Activated gamma-delta T cell (primary cell): ENCODE measurements around the gene GADL1.

ENCODE experiments used
- DNase-seq: peaks from one replicate; lab custom pipeline; 2025; lab: John Stamatoyannopoulos, UW

Gene GADL1

DNA sequence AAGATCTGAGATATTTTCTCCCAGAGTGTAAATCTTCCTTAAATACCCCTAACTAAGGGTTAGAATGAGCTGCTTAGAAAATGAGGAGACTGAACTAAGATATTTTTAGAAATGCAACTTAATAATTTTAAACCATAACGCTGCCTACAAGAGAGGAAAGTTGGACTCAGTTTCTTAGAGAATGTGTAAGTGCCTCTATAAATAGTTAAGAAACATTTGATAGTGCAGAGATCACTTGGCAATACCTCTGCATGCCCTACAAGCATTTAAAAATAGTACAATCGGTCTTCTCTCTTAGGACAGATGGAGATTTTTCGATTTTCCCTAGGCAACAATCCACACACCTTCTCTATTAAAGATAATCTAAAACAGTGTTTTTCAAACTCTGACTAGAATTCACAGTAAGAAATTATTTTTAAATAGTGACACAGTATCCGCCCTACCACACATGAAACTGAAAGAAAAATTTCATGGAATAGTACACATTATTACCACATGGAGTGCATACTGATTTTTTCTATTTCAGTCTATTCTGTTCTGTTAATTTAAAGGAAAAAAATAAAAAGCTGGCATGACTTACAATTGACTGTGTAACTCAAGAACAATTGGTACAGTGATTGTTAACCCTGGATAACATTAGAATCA lies 83.2 kb downstream of the GADL1 start:
- DNase-seq = no peak

DNA sequence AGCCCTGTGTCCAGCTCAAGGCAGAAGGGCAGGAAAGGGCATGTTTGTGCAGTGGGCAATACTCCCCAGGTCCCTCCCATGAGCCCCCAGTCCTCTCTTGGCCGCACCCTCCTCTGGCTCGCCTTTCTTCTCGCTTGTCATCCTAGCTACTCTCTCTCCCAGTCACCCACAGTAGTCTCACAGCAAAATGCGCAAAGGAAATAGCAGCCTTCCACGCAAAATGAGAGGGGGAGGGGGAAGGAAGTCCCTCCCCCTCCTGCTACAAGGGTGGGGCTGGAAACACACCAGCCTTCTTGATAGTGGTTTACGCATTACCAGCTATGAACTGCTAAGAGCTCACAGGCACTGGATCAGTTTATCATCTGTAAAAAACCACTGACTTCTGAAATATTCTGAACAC lies 83.8 kb downstream of the GADL1 start:
- no peak for DNase-seq

DNA sequence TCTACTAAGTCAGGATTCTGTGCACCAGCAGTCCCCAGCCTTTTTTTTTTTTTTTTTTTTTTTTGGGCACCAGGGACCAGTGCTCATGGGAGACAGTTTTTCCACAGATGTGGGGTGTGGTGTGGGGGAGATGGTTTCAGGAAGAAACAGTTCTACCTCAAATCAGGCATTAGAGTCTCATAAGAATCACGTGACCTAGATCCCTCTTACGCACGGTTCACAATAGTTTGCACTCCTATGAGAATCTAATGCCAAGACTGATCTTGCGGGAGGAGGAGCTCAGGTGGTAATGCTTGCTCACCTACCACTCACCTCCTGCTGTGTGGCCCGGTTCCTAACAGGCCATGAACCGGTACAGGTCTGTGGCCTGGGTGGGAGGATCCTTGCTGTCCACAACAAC lies 88.8 kb downstream of the GADL1 start:
- no peak for DNase-seq

DNA sequence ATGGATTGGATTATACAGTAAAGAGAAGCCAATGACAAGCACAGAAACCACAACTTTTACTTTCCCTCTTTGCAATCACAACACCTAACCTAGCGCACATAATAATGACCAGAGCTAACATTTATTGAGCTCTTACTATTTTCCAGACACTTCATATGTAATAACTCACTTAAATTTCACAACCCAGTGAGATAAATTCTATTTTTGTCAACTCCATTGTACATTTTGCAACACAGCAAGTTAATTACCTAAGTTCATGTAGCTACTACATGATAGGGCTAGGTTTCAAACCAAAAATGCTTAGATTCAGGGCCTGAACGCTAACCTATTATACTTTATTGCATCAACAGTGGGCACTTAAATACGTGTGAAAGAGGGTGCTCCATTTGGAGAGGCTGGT lies 89.5 kb downstream of the GADL1 start:
- DNase-seq = no peak

DNA sequence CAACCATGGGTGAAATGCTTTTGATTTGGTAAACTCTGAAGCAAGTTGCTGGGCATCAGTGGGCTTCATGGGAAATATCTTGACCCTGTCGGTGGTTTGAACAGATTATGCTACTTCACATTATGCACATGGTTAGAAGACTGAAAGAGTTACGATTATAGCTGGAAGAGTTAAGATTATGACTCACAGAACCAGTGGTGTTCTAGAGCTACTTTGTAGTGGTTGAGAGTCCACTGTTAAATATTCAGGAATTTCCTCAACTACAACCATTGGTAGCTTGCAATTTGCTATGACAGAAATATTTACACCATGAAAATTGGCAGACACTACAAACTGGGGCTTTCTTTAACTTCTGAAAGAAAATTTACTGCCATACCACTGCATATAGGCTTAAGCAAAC lies 99.3 kb downstream of the GADL1 start:
- no peak for DNase-seq

DNA sequence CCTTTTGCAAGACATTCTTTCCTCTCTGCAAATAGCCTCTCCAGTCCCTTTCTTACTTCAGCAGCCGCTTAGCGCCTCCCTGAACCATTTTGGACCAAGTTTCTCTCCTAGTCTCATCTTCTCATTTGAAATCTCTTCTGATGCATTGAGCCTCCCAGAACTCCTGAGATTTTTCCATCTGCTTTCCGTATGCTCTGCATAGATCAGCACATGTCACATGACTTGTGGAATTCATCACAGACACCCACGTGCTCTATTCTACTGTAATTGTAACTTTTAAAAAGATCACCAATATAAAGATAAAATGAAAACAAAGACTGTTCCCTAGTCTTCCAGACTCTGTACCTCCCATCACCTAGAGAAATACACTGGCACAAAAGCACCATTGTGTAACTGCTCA lies 100.7 kb downstream of the GADL1 start:
- DNase-seq = no peak

DNA sequence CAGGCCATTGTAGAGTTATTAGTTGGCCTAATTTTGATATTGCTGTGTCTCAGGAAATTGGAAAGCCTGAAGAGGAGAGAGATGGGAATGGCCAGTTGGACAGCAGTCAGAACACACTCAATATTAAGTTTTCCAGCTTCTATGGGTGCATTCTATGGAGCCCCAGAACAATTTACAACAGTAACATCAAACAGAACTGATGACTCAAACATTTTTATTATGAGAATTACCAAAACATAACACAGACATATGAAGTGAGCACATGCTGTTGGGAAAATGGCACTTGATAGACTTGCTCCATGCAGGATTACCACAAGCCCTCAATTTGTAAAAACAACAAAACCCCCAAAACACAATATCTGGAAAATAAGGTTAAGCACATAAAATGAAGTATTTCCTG lies 104.3 kb downstream of the GADL1 start:
- no peak for DNase-seq

DNA sequence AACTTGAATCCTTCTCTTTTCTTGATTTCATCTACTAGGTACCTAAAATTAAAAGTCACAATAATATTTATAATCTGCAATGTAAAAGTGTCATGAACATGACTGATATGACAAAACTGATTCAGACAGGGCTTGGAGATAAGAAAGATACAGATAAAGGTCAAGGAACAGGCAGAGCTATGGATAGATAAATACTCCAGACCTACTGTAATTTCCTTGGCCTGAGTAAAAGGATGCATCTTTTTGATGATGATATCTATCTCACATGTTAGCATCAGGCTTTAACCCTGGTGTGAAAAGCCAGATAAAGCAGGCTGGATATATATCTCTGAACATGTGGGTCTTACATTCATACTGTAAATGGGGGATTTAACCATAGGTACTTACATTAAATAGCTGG lies 108.1 kb downstream of the GADL1 start:
- no peak for DNase-seq

DNA sequence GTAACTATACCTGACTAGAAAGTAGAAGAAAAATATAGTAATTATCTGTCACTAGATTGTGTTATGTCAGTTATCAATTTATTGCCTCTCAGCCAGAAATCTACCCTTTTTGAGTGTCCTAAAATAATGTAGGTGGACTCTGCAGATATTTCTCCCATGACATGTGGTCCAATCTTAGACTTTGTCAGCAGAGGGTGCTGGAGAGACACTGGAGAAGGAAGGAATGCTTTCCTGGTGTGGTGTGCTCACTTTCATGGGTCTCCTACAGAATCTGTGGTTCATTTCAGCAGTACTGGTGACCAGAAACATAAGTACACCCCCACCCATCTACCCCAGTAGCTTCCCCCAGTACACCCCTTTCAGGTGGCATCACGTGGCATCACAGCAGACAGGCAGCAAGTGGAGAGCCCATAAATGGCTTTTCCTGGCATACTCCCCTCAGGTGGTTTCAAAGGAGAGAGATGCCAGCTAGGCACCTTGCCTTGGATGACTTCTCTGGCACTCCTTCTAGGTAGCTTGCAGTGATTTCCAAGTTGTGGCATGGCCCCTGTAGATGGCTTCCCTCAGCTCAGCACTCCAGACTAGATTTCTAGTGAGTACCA lies 114.7 kb downstream of the GADL1 start:
- DNase-seq = no peak

DNA sequence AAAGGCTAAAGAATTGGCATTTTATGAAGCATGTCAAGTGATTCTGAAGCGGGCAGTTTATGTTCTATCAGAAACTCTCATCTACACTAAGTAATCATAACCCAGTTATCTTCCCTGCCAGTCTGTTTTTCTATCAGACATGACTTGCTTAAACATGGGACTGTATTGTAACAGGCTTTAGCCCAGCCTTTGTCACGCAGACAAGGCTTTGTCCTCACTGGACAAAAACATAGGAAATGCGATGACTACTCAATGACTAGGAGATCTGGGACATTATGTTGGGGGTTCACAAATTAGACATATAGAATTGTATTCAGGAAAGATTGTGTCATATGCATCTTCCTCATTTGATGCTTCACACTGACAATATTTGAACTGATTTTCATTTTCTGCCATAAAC lies 115.5 kb downstream of the GADL1 start:
- no peak for DNase-seq

DNA sequence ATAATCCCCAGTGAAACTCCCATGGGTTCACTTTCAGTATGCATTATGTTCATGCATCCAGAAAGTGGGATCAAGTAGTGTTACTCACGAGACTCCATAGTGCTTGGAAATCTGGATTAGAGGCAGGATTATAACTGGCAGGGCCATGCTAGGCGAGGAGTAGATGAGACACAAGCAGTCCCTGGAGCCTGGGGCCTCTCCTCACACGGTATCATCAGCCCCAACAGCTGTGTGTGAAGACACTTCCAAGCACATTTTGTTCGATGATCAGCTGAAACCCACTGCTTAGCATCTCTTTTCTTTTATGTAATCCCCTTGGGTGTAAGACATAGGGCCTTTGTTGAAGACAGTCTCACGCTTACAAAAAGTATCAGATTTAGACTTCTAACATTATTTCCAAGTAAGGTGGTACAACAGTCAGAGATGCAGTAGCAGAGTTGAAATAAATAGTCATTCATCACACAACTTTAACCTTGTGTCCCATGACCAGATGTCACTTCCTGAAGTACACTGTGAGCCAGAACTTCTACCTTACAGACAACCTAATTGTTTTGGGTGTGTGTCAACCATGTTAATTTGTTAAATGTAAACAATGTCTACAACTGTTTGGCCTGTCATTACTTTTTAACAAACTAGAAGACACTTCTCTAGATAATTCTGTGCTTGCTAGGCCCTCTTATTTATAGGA lies 116.9 kb downstream of the GADL1 start:
- DNase-seq = no peak

DNA sequence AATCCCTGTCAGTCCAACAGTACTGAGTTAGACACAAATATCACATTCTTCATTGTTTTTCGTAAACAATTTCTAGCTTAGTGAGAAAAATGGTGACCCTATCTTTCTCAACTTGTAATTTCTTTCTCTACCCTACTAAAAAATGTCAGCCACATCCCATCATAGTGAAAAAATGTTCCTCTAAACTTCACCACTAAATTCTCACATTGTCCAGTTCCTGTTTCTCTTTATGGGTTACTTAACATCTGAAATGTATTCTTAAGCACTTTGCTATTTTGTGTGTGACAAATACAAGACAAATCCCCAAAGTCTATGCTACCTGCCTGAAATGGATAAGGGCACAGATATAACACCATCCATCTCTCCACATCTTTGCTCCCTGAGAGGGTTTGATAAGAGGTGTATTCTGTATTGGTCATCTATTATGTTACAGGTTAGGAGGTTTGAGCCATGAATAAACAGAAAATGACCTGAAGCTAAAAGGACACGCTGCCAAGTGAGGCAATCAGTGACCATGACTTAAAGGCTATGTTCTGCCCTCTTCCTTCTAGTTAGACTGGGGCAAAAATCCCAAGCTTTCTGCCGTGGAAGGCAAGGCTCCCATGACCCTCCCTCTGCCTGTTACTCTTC lies 118.2 kb downstream of the GADL1 start:
- DNase-seq = no peak

DNA sequence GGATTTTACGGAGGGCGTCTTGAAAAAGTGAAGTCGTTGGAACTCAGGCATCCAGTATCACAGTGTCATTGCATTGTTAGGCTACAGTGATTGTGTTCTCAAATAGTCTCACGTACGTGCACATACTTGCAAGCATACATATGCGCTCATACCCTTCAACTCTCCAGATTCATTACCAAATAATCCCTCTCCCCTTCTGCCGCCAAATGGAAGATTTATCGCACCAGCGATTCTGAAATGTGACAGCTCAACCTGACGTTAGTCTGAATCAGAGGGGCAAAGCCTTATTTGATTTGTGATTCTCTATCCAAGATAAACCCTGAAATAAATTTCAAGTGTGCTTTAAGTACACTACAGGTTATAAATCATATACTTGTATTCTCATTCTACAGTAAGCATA lies 119.4 kb downstream of the GADL1 start:
- DNase-seq = no peak

DNA sequence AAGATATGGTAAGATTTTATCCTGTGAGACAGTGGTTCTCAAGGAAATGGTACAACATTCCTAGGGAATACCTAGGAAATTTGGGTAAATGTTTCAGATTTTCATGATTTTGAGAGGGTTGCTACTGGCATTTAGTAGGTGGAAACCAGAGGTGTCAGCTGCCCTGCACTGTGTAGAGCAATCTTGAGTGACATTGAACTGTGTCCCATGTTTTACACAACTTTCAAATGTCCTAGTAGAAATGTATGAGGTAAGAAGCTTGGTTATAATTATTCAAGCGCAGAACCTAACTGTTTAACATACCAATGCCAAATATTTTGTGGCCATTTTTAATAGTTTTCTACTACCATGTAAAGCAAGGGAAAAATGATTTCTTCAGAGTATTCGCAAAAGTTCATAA lies 120.4 kb downstream of the GADL1 start:
- DNase-seq = no peak

DNA sequence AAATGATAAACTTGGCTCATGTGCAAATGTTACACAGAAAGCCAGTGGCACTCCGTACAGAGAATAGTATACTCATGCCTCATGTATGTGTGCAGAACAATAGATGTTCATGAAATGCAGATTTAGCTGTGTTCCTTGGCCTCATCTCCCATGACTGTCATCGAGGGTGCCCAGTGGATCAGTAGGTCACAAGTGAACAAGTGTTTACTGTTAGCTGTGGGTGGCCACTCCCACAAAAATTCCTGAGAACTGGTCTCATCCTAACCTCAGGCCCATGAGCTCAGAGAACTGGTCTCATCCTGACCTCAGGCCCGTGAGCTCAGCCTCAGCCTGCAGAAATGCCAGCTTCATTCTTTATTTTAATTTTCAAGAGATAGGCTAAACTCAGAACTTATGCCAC lies 124.1 kb downstream of the GADL1 start:
- DNase-seq = no peak

DNA sequence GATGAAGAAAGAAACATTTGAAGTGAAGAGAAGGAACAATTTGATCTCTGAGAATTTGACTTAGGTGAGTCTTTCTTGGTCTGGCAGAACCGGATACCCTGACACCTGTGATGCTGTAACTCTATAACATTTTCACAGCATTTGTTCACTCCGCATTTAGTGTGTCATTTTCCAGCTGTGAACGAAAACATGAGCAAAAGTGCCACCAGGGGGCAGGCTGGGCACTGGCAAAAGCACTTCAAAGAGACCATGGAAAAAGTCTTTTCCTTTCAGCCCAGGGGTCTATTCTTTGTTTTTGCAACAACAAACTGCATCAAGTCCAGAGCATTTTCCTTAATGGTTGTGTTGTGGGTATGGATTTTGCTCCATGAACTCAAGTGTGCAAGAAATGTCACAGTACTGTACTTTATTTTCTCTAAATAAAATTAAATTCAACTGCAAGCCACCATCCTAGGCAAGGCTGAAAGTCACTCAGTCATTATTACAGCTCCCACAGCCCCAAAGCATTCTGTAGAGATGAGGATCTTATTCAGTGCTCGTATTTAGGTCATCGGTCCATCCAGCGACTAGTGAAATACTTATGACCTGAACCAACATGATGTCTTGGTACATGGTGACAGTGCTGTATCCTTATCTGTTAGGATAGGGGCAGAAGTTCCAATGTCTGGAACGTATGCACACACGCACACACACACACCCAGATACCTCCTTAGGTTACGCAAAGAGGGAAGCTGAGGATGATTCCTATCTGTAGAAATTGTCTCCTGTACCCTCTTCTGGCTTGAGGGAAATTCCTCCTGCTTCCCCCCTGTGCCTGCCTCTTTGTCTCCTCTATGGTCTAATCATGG lies 125.5 kb downstream of the GADL1 start:
- no peak for DNase-seq

DNA sequence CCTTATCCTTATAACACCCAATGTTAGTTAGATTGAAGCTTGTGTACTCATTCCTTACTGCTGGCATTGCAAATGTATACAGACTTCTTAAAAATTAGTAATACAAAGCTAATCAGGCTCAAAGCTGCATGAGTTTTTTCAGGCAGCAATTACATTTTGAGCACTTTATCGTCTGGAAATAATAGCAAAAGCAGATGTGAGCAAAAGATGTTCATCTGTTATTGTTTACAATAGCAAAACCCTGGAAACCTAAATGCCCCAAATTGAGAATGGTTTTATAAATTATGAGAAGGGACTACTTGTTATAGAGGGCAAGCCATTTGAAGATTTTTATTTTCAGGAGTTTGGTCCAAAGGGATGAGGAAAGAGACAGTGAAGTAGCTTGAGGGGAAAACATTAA lies 126.4 kb downstream of the GADL1 start:
- no peak for DNase-seq

DNA sequence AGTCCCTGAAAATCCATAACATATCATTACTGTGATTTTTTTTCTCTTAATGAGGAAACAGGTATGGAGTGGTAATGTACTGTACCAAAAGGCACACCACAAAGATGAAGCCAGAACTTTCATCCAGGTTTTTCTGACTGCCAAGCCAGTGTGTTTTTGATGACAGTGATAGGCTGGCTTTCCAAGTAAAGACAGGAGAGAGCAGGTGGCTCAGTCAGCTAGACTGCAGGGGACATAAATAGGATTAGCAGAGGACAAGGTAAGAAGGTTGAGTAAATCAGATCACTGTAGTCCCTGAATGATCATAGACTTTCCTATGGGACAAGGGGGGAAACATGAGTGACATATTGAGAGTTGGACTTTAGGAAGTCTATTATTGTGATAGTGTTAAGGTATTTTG lies 127.9 kb downstream of the GADL1 start:
- DNase-seq = no peak

DNA sequence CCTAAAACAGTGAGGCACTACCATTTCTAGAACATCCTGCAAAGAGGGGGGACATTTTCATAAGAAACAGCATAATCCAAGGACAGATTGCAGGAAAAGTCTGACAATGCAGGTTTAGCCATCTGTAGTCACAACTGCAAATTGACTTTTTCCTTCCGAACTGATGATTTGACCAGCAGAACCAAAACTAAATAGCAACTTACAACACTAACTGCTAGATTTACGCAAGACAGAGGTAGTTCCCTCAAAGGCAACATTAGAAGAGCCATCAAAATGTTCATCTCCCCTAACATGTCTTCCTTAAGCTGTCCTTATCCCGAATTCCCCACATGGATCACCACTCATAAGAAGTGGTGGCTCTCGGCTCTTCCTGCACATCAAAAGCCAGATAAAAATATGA lies 129.6 kb downstream of the GADL1 start:
- no peak for DNase-seq

DNA sequence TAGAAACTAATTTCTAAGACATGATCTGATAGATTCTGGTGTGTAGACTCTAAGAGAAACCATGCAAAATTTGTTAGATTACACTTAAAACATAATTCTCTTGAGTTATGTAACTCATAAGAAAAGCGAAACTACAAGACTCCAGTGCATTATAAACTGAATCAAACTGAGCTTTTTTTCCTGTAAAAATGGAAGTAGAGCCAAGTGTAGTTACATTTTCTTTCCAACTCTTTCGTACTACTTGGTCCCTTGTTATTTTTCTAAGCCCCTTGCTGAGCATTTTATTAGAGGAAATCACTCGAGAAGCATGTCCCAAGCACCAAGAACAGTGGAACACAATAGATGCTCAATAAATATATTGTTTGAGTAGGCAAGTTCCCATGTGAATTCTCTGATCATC lies 130.2 kb downstream of the GADL1 start:
- DNase-seq = no peak

DNA sequence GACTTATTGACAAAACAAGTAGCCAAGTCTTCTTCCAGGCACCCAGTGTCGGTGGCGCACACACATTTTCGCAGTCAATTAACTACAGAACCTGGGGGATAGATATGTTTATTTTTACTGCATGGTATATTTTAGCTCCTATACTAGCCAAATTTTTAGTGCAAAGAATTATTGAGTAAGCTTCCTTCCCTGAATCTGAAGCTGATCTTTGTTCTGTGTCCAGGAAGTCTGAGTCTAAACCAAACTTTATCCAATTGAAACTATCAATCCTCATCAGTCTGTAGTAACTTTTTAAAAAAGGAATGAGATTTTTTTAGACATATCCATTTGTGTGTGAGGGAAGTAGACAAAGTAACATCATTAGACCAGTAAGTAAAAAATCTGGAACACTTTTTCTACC lies 133.1 kb downstream of the GADL1 start:
- no peak for DNase-seq

DNA sequence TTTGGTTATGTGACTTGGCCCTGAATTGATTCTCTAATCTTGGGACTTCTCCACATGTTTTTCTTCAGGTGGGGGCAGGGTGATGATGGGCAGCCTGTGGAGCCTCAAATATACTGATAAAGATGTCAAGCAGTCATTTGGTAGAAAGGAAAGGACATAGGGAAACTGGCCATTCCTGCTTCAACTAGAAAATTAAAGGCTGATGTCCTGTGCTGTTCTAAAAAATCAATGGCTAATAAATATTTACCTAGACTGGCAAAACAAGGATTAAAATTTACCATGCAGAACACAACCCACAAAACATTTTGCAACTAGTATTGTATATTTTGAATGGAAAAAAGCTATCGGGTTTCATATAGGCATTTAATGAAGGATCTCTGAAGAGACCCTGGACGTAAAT lies 133.7 kb downstream of the GADL1 start:
- DNase-seq = no peak
